ENCODE results near the gene CGGBP1.

DNA sequence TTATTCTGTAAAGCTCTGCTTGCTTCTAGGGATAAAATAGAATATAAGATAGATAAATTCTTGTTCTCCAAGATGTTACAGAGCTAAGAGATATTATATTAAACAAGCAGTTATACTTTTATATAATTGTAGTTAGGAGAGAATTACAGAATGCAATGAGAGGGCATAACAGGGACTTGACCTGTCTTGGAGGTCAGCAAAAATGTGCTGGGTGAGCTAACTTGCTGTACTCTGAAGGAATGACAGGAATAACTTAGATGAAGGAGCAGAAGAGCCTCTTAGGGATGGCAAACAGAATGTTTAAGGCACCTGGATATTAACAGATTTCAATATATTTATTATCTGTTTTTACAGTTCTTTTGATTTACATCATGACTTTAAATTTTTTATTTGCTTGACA, 33.5 kb upstream of the CGGBP1 start:
- TF ChIP-seq, protein P1, sequence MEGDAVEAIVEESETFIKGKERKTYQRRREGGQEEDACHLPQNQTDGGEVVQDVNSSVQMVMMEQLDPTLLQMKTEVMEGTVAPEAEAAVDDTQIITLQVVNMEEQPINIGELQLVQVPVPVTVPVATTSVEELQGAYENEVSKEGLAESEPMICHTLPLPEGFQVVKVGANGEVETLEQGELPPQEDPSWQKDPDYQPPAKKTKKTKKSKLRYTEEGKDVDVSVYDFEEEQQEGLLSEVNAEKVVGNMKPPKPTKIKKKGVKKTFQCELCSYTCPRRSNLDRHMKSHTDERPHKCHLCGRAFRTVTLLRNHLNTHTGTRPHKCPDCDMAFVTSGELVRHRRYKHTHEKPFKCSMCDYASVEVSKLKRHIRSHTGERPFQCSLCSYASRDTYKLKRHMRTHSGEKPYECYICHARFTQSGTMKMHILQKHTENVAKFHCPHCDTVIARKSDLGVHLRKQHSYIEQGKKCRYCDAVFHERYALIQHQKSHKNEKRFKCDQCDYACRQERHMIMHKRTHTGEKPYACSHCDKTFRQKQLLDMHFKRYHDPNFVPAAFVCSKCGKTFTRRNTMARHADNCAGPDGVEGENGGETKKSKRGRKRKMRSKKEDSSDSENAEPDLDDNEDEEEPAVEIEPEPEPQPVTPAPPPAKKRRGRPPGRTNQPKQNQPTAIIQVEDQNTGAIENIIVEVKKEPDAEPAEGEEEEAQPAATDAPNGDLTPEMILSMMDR (IDR thresholded peaks at IDR 0.05): no peak
- no peak for TF ChIP-seq POLR2A (IDR thresholded peaks at IDR 0.05)
